Activated CD4-positive, alpha-beta T cell treated with anti-CD3 and anti-CD28 coated beads, Interleukin-10, Interleukin-2, amounts not matched to agents 100 ng/mL and 50 ng/mL, durations not matched to agents 16 hours and 8 hours (primary cell): ENCODE measurements around the gene DTX3.
"Not testable (repeated sequence)": the region's sequence is repeated elsewhere in the genome, so short reads cannot be mapped to it uniquely, and the experiment has no call there.

ENCODE experiments used
- DNase-seq: peaks from one replicate; pipeline ENCODE4 v3.0.0-alpha.2; 2020

Gene DTX3

GRCh38 chr12:57604454-57604991 is at the start of gene DTX3:
Gene DTX3 (plus strand): TSS chr12:57604824. CDS start chr12:57606518, 1,694 bp downstream.
- no peak for DNase-seq

- no peak for DNase-seq
Observed at GRCh38 chr12:57554897-57555296, 49.7 kb upstream of the DTX3 start.

GRCh38 chr12:57558864-57559263 is 45.8 kb upstream of the DTX3 start:
- DNase-seq, result no peak

- DNase-seq, result no peak
Observed at GRCh38 chr12:57560516-57560915, 44.1 kb upstream of the DTX3 start.

- not testable (repeated sequence) for DNase-seq
Observed at GRCh38 chr12:57561117-57561516, 43.5 kb upstream of the DTX3 start.

GRCh38 chr12:57563358-57563757 is 41.3 kb upstream of the DTX3 start:
- no peak for DNase-seq

- no peak for DNase-seq
Observed at GRCh38 chr12:57564178-57564740, 40.4 kb upstream of the DTX3 start.

- DNase-seq, result no peak
Observed at GRCh38 chr12:57568838-57569237, 35.8 kb upstream of the DTX3 start.

GRCh38 chr12:57569858-57570257 is 34.8 kb upstream of the DTX3 start:
- DNase-seq, result no peak

- not testable (repeated sequence) for DNase-seq
Observed at GRCh38 chr12:57570438-57570837, 34.2 kb upstream of the DTX3 start.

GRCh38 chr12:57571926-57572762 is 32.5 kb upstream of the DTX3 start:
- DNase-seq, result no peak

- no peak for DNase-seq
Observed at GRCh38 chr12:57574795-57575194, 29.8 kb upstream of the DTX3 start.

- no peak for DNase-seq
Observed at GRCh38 chr12:57575771-57576612, 28.6 kb upstream of the DTX3 start.

GRCh38 chr12:57576613-57577160 is 27.9 kb upstream of the DTX3 start:
- DNase-seq, result no peak

GRCh38 chr12:57577981-57578758 is 26.5 kb upstream of the DTX3 start:
- no peak for DNase-seq

GRCh38 chr12:57579011-57579410 is 25.6 kb upstream of the DTX3 start:
- no peak for DNase-seq

- no peak for DNase-seq
Observed at GRCh38 chr12:57579677-57580465, 24.8 kb upstream of the DTX3 start.

GRCh38 chr12:57580466-57580795 is 24.2 kb upstream of the DTX3 start:
- no peak for DNase-seq

GRCh38 chr12:57581802-57582201 is 22.8 kb upstream of the DTX3 start:
- DNase-seq, result no peak

- no peak for DNase-seq
Observed at GRCh38 chr12:57582440-57582839, 22.2 kb upstream of the DTX3 start.
